ENCODE data around the gene ATXN2.
"Not testable (repeated sequence)": the region's sequence is repeated elsewhere in the genome, so short reads cannot be mapped to it uniquely, and the experiment has no call there.

The ATXN2 gene

DNA sequence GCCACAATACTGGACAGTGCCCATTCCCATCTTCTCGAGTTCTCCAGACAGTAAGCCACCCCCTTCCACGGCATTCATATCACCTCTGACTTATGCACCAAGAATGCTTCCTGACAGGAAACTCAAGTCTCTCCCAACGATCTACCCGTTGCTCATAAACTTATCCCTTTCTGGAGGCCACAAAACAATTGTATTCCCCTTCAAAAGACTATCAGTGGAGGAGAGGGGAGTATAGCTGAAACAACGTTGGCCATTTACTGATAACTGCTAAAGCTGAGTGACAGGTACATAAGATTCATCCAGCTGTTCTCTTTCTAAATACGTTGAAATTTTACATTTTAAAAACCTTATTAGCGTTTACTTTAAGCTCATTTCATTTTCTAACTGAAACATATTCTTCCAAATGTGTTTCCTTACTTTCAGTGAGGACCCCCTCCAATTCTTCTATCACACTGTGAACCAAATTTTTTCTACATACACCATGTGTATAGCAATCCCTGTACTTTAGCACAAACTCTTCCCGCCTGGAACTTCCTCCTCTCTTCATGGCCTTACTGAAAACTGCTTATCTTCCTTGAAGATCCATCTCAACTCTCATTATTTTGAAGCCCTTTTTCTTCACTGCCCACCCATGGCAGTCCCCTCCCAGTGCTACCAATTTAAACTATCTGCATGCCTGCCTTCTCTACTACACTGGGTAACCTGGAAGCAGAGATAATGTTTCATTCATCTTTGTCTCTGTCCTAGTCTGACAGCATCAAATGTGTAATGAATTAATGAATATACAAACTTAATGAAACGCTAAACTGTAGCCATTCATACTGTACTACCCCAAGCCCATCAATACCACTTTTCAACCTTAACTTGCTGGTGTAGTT is 28.8 kb downstream of the ATXN2 start:
- DNase-seq (ENCODE audit: low spot score), result no peak

GRCh38 chr12:111569363-111570083 is 29.6 kb downstream of the ATXN2 start:
- DNase-seq (ENCODE audit: low spot score), result no peak

GRCh38 chr12:111560844-111561243 is 38.3 kb downstream of the ATXN2 start:
- DNase-seq (ENCODE audit: low spot score), result not testable (repeated sequence)

GRCh38 chr12:111558107-111558376 is 41.1 kb downstream of the ATXN2 start:
- DNase-seq (ENCODE audit: low spot score), result no peak

DNA sequence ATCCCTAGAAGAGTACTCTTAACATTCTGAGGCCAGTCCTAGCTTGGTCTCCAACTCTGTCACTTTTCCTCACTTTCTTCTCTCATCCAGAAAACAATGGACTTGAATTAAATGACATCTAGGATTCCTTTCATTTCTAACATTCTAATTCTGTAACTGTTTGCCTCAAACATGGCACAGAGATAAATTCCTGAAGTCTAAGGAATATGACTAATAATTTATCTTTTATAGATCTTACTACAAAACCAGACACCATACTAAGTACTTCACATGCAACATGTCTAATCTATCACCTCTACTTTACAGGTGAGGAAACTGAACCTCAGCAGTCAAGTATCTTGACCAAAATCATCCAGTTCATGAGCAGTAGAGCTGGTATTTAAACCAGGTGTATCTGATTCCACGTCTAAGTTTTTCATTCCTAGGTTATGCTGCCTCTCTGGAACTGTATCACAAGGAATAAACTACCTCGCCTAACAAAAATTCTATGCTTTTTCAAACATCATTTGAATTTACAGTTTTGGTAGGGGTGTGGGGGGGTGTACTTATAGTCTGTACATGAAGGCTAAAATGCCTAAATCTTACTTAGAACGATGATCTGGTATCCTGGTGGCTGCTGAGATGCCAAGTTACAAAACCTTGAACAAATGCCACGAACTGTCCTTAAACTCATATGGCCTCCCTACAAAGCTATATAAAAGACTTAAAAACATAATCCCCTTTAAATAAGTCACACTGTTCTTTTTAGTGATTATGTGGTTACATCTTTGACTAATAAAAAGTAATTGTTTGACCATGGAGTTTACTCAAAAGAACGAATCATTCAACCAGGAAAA is 41.6 kb downstream of the ATXN2 start:
- DNase-seq (ENCODE audit: low spot score), result no peak

- DNase-seq (ENCODE audit: low spot score), result no peak
Measured at GRCh38 chr12:111556676-111557075, 42.4 kb downstream of the ATXN2 start.

DNA sequence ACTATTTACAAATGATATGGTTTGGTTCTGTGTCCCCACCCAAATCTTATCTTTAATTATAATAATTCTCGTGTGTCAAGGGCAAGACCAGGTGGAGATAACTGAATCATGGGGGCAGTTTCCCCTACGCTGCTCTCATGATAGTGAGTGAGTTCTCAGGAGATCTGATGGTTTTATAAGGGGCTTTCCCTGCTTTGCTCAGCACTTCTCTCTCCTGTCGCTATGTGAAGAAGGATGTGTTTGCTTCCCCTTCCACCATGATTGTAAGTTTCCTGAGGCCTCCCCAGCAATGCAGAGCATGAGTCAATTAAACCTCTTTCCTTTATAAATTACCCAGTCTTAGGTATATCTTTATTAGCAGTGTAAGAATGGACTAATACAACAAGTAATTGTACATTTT is 43.8 kb downstream of the ATXN2 start:
- not testable (repeated sequence) for DNase-seq (ENCODE audit: low spot score)

GRCh38 chr12:111546758-111547383 is 52.2 kb downstream of the ATXN2 start:
- no peak for DNase-seq (ENCODE audit: low spot score)

DNA sequence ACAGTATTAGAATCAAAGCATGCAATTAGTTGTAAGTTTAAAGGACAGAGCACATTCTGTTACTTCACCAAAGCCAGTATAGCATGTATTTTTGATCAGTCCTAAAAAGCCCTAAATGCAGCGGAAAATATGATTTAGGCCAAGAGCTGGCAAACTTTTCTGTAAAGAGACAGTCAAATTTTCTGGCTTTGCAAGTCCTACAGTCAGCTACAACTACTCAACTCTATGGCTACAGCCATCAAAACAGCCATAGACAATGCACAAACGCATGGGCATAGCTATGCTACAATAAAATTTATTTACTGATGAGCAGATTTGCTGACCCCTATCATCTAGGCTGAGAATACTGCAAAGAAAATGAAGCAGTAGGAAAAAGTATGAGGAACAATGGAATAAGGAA is 52.9 kb downstream of the ATXN2 start:
- no peak for DNase-seq (ENCODE audit: low spot score)

- DNase-seq (ENCODE audit: low spot score), result no peak
Measured at GRCh38 chr12:111544032-111544431, 55.1 kb downstream of the ATXN2 start.

GRCh38 chr12:111532751-111533150 is 66.4 kb downstream of the ATXN2 start:
- DNase-seq (ENCODE audit: low spot score), result no peak

GRCh38 chr12:111529424-111530368 is 69.4 kb downstream of the ATXN2 start:
- DNase-seq (ENCODE audit: low spot score), result no peak

GRCh38 chr12:111523587-111524167 is 75.4 kb downstream of the ATXN2 start:
- no peak for DNase-seq (ENCODE audit: low spot score)

- no peak for DNase-seq (ENCODE audit: low spot score)
Measured at GRCh38 chr12:111521801-111522200, 77.3 kb downstream of the ATXN2 start.

GRCh38 chr12:111519937-111520336 is 79.2 kb downstream of the ATXN2 start:
- DNase-seq (ENCODE audit: low spot score), result no peak

- DNase-seq (ENCODE audit: low spot score), result no peak
Measured at GRCh38 chr12:111519083-111519482, 80.0 kb downstream of the ATXN2 start.

DNA sequence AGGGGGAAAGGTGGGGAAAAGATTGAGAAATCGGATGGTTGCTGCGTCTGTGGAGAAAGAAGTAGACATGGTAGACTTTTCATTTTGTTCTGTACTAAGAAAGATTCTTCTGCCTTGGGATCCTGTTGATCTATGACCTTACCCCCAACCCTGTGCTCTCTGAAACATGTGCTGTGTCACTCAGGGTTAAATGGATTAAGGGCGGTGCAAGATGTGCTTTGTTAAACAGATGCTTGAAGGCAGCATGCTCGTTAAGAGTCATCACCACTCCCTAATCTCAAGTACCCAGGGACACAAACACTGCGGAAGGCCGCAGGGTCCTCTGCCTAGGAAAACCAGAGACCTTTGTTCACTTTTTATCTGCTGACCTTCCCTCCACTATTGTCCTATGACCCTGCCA is 91.4 kb downstream of the ATXN2 start:
- DNase-seq (ENCODE audit: low spot score), result not testable (repeated sequence)

- DNase-seq (ENCODE audit: low spot score), result not testable (repeated sequence)
Measured at GRCh38 chr12:111507258-111507657, 91.9 kb downstream of the ATXN2 start.

DNA sequence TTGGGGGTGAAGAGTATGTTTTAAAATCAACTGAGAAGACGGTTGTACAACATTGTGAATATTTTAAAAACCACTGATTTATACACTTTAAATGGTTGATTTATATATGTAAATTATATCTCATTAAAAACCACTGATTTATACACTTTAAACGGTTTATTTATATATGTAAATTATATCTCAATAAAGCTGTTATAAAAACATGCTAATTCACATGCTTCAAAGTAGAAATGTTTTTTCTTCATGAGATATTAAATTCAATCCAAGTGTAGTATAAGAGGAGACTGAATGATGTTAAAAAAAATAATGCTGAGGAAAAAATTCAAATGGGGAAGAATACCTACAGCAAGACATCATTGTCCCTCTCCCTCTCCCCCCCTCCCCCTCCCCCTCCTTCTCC is 92.9 kb downstream of the ATXN2 start:
- DNase-seq (ENCODE audit: low spot score), result no peak

- DNase-seq (ENCODE audit: low spot score), result no peak
Measured at GRCh38 chr12:111505601-111506036, 93.5 kb downstream of the ATXN2 start.

DNA sequence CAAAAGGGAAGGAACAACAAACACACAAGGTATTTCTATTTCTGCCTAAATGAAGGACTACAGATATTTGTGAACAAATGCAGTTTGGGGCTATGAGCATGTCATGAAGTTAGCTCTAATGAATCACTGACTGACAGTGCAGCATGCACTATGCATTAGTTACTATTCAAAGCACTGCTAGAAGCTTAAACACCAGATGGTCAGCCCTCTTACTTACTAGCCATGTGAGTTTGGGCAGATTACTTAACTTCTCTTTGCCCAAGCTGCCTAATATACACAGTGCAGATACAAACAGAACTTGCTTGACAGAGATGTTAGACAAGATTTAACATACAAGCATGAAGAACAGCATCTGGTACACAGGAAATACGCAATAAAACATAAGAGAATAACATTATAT is 96.0 kb downstream of the ATXN2 start:
- no peak for DNase-seq (ENCODE audit: low spot score)

All from left forelimb (tissue), 1 donor.